IMR-90 (cell line): ENCODE measurements around the gene YPEL5. TPM values are rescaled to one million over a fixed set of nuclear protein-coding genes. Genes with fewer than 3 reads are reported as not detected.

Experiments used
- ATAC-seq: fragments of 200-7000 bp; cut with Tn5 transposase; 2 replicates; pipeline ENCODE4 v1.9.1; 2020; ENCODE audit warnings: low read depth, mild to moderate bottlenecking, moderate library complexity
- BruUV-seq: library from RNA; stranded (reverse); fragments of 400-500 nt; replicated peaks from 2 replicates; lab custom pipeline; 2021; lab: Mats Ljungman, UMichigan
- CTCF ChIA-PET: fragments of 300-600 bp; formaldehyde crosslinking; extraction: SDS; loops from one replicate; lab custom pipeline; 2021; ENCODE audit warnings: antibody characterized with exemption; lab: Yijun Ruan, JAX
- POLR2A ChIA-PET: fragments of 300-600 bp; sonication (Branson Sonifier 250); formaldehyde crosslinking; loops from one replicate; lab custom pipeline; 2022; ENCODE audit warnings: antibody characterized with exemption; ENCODE audit not compliant: unreplicated experiment; lab: Charles Lee
- DNase-seq: peaks from one replicate; pipeline ENCODE4 v3.0.0; 2013
- H2AFZ ChIP-seq: replicated peaks from 2 replicates; pipeline ENCODE3; 2013; ENCODE audit warnings: low read length, mild to moderate bottlenecking; ENCODE audit not compliant: poor library complexity
- H2AK5ac ChIP-seq: 2 replicates; pipeline ENCODE4 v1.6.1; 2013; ENCODE audit warnings: low read depth, low read length, inconsistent platforms
- H2AK9ac ChIP-seq: replicated peaks from 2 replicates; pipeline ENCODE3; 2013; ENCODE audit warnings: mild to moderate bottlenecking, low read depth, low read length, moderate library complexity; ENCODE audit not compliant: poor library complexity
- H2BK120ac ChIP-seq: 2 replicates; pipeline ENCODE4 v1.6.1; 2013; ENCODE audit warnings: low read depth, low read length, inconsistent platforms
- H2BK15ac ChIP-seq: 3 replicates; pipeline ENCODE4 v1.6.1; 2013; ENCODE audit warnings: low read depth, low read length, inconsistent platforms
- H2BK20ac ChIP-seq: 2 replicates; pipeline ENCODE4 v1.6.1; 2013; ENCODE audit warnings: low read depth, mild to moderate bottlenecking, inconsistent platforms, low read length, moderate library complexity
- H2BK5ac ChIP-seq: 2 replicates; pipeline ENCODE4 v1.6.1; 2013; ENCODE audit warnings: mild to moderate bottlenecking, low read depth, low read length, inconsistent platforms; ENCODE audit not compliant: poor library complexity, severe bottlenecking
- H3K14ac ChIP-seq: replicated peaks from 2 replicates; pipeline ENCODE4 v1.6.1; 2013; ENCODE audit warnings: low read depth, low read length, inconsistent platforms
- H3K18ac ChIP-seq: 2 replicates; pipeline ENCODE4 v1.6.1; 2013; ENCODE audit warnings: low read depth, low read length, control low read depth
- H3K23ac ChIP-seq: 2 replicates; pipeline ENCODE4 v1.6.1; 2013; ENCODE audit warnings: low read depth, low read length, inconsistent platforms
- H3K27ac ChIP-seq: 2 replicates; pipeline ENCODE4 v1.5.1; 2013; ENCODE audit warnings: mild to moderate bottlenecking, control low read depth, low read length; ENCODE audit not compliant: insufficient read depth
- H3K27me3 ChIP-seq: 2 replicates; pipeline ENCODE4 v1.6.1; 2013; ENCODE audit warnings: low read length; ENCODE audit not compliant: control insufficient read depth, insufficient read depth
- H3K36me3 ChIP-seq: 2 replicates; pipeline ENCODE4 v1.6.1; 2013; ENCODE audit warnings: low read length, mixed read lengths; ENCODE audit not compliant: control insufficient read depth, insufficient read depth
- H3K4ac ChIP-seq: 2 replicates; pipeline ENCODE4 v1.6.1; 2013; ENCODE audit warnings: low read depth, low read length, inconsistent platforms
- H3K4me1 ChIP-seq: 2 replicates; pipeline ENCODE4 v1.6.1; 2013; ENCODE audit warnings: low read length, mixed read lengths; ENCODE audit not compliant: control insufficient read depth, insufficient read depth
- H3K4me2 ChIP-seq: 2 replicates; pipeline ENCODE4 v1.6.1; 2013; ENCODE audit warnings: low read depth, mild to moderate bottlenecking, control low read depth, low read length, moderate library complexity
- H3K4me3 ChIP-seq: 2 replicates; pipeline ENCODE4 v1.5.1; 2013; ENCODE audit warnings: low read depth, mild to moderate bottlenecking, control low read depth, low read length, moderate library complexity; ENCODE audit not compliant: insufficient read depth
- H3K56ac ChIP-seq: 2 replicates; pipeline ENCODE4 v1.6.1; 2013; ENCODE audit warnings: low read length, inconsistent platforms; ENCODE audit not compliant: insufficient read depth; ENCODE audit errors: extremely low read depth
- H3K79me1 ChIP-seq, 2 experiments: 2 replicates each; pipeline ENCODE4 v1.6.1; 2013; ENCODE audit warnings: low read length in 2 of 2, inconsistent platforms in 1 of 2, low read depth in 1 of 2
- H3K9ac ChIP-seq: 2 replicates; pipeline ENCODE4 v1.6.1; 2013; ENCODE audit warnings: low read depth, low read length, control low read depth
- H3K9me1 ChIP-seq: 2 replicates; pipeline ENCODE4 v1.6.1; 2013; ENCODE audit warnings: low read length, inconsistent platforms; ENCODE audit not compliant: insufficient read depth
- H3K9me3 ChIP-seq: 2 replicates; pipeline ENCODE4 v1.6.1; 2013; ENCODE audit warnings: low read length; ENCODE audit not compliant: control insufficient read depth, insufficient read depth
- H4K20me1 ChIP-seq: 2 replicates; pipeline ENCODE4 v1.6.1; 2013; ENCODE audit warnings: low read length, inconsistent platforms; ENCODE audit not compliant: insufficient read depth
- H4K5ac ChIP-seq: 2 replicates; pipeline ENCODE4 v1.6.1; 2013; ENCODE audit warnings: mild to moderate bottlenecking, low read depth, low read length, control low read depth
- H4K8ac ChIP-seq, 2 experiments: 2 replicates each; pipeline ENCODE4 v1.6.1; 2013; ENCODE audit warnings: low read depth in 2 of 2, low read length in 2 of 2, control low read depth in 1 of 2, inconsistent platforms in 1 of 2
- H4K91ac ChIP-seq: 2 replicates; pipeline ENCODE4 v1.6.1; 2013; ENCODE audit warnings: low read depth, low read length, inconsistent platforms; ENCODE audit not compliant: insufficient read depth
- BHLHE40 ChIP-seq: fragments of 150-350 bp; IDR thresholded peaks from 2 replicates; pipeline ENCODE4 v1.6.1; 2016; ENCODE audit warnings: mild to moderate bottlenecking, low read depth, low read length
- CEBPB ChIP-seq: IDR thresholded peaks from 2 replicates; pipeline ENCODE4 v1.6.1; 2012; ENCODE audit warnings: low read depth, low read length, improper control_type of control experiment
- CHD1 ChIP-seq: IDR thresholded peaks from 2 replicates; pipeline ENCODE4 v1.6.1; 2012; ENCODE audit warnings: low read depth, low read length, improper control_type of control experiment
- ELK1 ChIP-seq: fragments of 150-350 bp; IDR thresholded peaks from 2 replicates; pipeline ENCODE4 v1.6.1; 2016; ENCODE audit warnings: low read depth, mild to moderate bottlenecking, low read length, moderate library complexity, borderline replicate concordance
- FOS ChIP-seq: fragments of 150-350 bp; IDR thresholded peaks from 2 replicates; pipeline ENCODE4 v1.6.1; 2016; ENCODE audit warnings: low read depth, low read length
- MAFK ChIP-seq: IDR thresholded peaks from 2 replicates; pipeline ENCODE4 v1.6.1; 2012; ENCODE audit warnings: low read depth, low read length, improper control_type of control experiment
- MAZ ChIP-seq: IDR thresholded peaks from 2 replicates; pipeline ENCODE4 v1.6.1; 2012; ENCODE audit warnings: low read depth, mild to moderate bottlenecking, low read length, improper control_type of control experiment, moderate library complexity, borderline replicate concordance
- MXI1 ChIP-seq: IDR thresholded peaks from 2 replicates; pipeline ENCODE4 v1.6.1; 2012; ENCODE audit warnings: low read depth, mild to moderate bottlenecking, low read length, moderate library complexity, borderline replicate concordance
- NFE2L2 ChIP-seq: fragments of 150-350 bp; IDR thresholded peaks from 2 replicates; pipeline ENCODE4 v1.6.1; 2016; ENCODE audit warnings: low read depth, mild to moderate bottlenecking, low read length
- POLR2A ChIP-seq: IDR thresholded peaks from 2 replicates; pipeline ENCODE4 v1.6.1; 2012; ENCODE audit warnings: mild to moderate bottlenecking, low read depth, low read length
- RAD21 ChIP-seq: IDR thresholded peaks from 2 replicates; pipeline ENCODE4 v1.6.1; 2012; ENCODE audit warnings: low read length, improper control_type of control experiment
- RCOR1 ChIP-seq: IDR thresholded peaks from 2 replicates; pipeline ENCODE4 v1.6.1; 2012; ENCODE audit warnings: mild to moderate bottlenecking, low read length, improper control_type of control experiment; ENCODE audit not compliant: insufficient replicate concordance
- RFX5 ChIP-seq: IDR thresholded peaks from 2 replicates; pipeline ENCODE4 v1.8.0; 2012; ENCODE audit warnings: low read depth, mild to moderate bottlenecking, low read length, moderate library complexity
- SMC3 ChIP-seq: fragments of 150-350 bp; IDR thresholded peaks from 2 replicates; pipeline ENCODE4 v1.6.1; 2016; ENCODE audit warnings: low read depth, mild to moderate bottlenecking, antibody characterized with exemption, low read length, moderate library complexity
- WGBS, 2 experiments: methylation state at CpG; one replicate each; pipeline versions ENCODE4 v1.1.5 to v1.1.7; 2013; ENCODE audit warnings: missing lambda C conversion rate in 2 of 2; ENCODE audit not compliant: insufficient read length in 1 of 2; ENCODE audit errors: extremely low coverage in 2 of 2; 5-methylcytosine and 5-hydroxymethylcytosine counted together
- dilution Hi-C: fragments of 300-500 bp; cut with HindIII; formaldehyde crosslinking; loops from one replicate; pipeline ENCODE4 v1.14.3; 2018; ENCODE audit warnings: low sequenced_read_pairs; ENCODE audit not compliant: unreplicated experiment
- in situ Hi-C: fragments of 300-500 bp; cut with MboI; formaldehyde crosslinking; loops from 3 replicates; pipeline ENCODE4 v1.14.3; 2019; ENCODE audit warnings: low sequenced_read_pairs, inconsistent platforms, mixed read lengths
- intact Hi-C: fragments of 100-400 bp; cut with micrococcal nuclease; formaldehyde crosslinking; loops from 2 replicates; pipeline ENCODE4 v1.10.0; 2022
- polyA plus RNA-seq, 3 experiments: library from polyadenylated mRNA; depleted of rRNA; stranded (reverse); fragments of >200 nt; gene quantifications; 2 replicates each; pipeline ENCODE4 v1.2.3, GENCODE V29; 2012; ENCODE audit warnings: low replicate concordance in 1 of 3
- total RNA-seq: library from RNA; depleted of rRNA; stranded (reverse); fragments of >200 nt; gene quantifications from 2 replicates; pipeline ENCODE4 v1.2.3, GENCODE V29; 2012
- TF ChIP-seq, protein P1 (sequence below): conservative IDR thresholded peaks from 2 replicates; pipeline ENCODE4 v1.5.1; 2012; ENCODE audit warnings: mild to moderate bottlenecking, low read depth, low read length, improper control_type of control experiment
- TF ChIP-seq, protein P2 (sequence below): fragments of 150-350 bp; IDR thresholded peaks from 2 replicates; pipeline ENCODE4 v1.6.1; 2017; ENCODE audit warnings: mild to moderate bottlenecking, antibody characterized with exemption, low read length, low read depth

Gene YPEL5
- total and polyA plus RNA-seq, 2 of the 4 experiments (the other 2 are of a cell fraction) = 40.7 to 62.6 TPM

DNA sequence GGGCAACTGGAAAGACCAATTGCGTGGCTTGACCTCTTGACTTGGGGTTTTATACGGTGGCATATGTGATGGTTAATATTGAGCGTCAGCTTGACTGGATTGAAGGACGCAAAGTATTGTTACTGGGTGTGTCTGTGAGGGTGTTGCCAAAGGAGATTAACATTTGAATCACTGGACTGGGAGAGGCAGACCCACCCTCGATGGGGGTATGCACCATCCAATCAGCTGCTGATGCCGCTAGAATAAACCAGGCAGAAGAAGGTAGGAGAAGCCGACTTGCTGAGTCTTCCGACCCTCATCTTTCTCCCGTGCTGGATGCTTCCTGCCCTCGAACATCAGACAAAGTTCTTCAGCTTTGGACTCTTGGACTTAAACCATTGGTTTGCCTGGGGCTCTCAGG, 34.2 kb upstream of the YPEL5 start:
- Histone ChIP-seq H4K5ac (no peak overlapping the region), H2AK9ac (no peak overlapping the region), H3K27ac (no peak overlapping the region), H3K9ac (no peak overlapping the region), H2BK120ac (peak overlapping the region; percentile 89), H2BK15ac (peak overlapping the region; percentile 84; the same call in 2 of the 3 replicates), H4K20me1 (no peaks in the 10 kb centered on the region), H3K36me3 (no peaks in the 10 kb centered on the region), H3K56ac (no peak overlapping the region), H2AFZ (no peak overlapping the region), H4K91ac (peak overlapping the region; percentile 16; the same call in 1 of the 2 replicates), H2BK5ac (no peak overlapping the region), H2AK5ac (peak overlapping the region; percentile 40; the same call in 1 of the 2 replicates), H3K23ac (no peak overlapping the region), H3K4ac (peak overlapping the region; percentile 7; the same call in 1 of the 2 replicates), H3K4me3 (no peak overlapping the region), H4K8ac (no peak overlapping the region), H3K9me1 (peaks cover 4% of the 10 kb centered on the region), H3K4me2 (no peak overlapping the region), H3K9me3 (no peaks in the 10 kb centered on the region), H2BK20ac (peak overlapping the region; percentile 96; the same call in 1 of the 2 replicates), H3K14ac (no peak overlapping the region), H3K27me3 (peaks cover under 1% of the 10 kb centered on the region; the same call in 1 of the 2 replicates), H3K79me1 (no peaks in the 10 kb centered on the region), H3K4me1 (peaks cover 13% of the 10 kb centered on the region), H3K18ac (no peak overlapping the region)
- WGBS, 2 experiments = 93% methylated on average over 7 of the region's 10 CpGs; no CpG with 5 or more reads in 1 of the 2 experiments
- intact Hi-C loops (no loop called here), dilution Hi-C loops (no loop called here), in situ Hi-C loops (loop anchor here (10.0 kb wide), 1 partner anchor 188 kb away; the partner anchor contains the start of gene ALK)
- ChIA-PET CTCF (interaction anchor here (1.9 kb wide), 1 partner anchor 22 kb away, joined by 10 read pairs; no protein-coding TSS in a partner anchor), POLR2A (no interaction called here)
- BruUV-seq = no TSS peak
- TF ChIP-seq, protein P1, sequence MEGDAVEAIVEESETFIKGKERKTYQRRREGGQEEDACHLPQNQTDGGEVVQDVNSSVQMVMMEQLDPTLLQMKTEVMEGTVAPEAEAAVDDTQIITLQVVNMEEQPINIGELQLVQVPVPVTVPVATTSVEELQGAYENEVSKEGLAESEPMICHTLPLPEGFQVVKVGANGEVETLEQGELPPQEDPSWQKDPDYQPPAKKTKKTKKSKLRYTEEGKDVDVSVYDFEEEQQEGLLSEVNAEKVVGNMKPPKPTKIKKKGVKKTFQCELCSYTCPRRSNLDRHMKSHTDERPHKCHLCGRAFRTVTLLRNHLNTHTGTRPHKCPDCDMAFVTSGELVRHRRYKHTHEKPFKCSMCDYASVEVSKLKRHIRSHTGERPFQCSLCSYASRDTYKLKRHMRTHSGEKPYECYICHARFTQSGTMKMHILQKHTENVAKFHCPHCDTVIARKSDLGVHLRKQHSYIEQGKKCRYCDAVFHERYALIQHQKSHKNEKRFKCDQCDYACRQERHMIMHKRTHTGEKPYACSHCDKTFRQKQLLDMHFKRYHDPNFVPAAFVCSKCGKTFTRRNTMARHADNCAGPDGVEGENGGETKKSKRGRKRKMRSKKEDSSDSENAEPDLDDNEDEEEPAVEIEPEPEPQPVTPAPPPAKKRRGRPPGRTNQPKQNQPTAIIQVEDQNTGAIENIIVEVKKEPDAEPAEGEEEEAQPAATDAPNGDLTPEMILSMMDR = no peak
- no peak for TF ChIP-seq SMC3
- TF ChIP-seq RAD21 = no peak
- no peak for TF ChIP-seq RFX5
- no peak for TF ChIP-seq CHD1
- no peak for TF ChIP-seq MAFK
- TF ChIP-seq ELK1 = no peak
- TF ChIP-seq MAZ = no peak
- no peak for TF ChIP-seq FOS
- TF ChIP-seq, protein P2, sequence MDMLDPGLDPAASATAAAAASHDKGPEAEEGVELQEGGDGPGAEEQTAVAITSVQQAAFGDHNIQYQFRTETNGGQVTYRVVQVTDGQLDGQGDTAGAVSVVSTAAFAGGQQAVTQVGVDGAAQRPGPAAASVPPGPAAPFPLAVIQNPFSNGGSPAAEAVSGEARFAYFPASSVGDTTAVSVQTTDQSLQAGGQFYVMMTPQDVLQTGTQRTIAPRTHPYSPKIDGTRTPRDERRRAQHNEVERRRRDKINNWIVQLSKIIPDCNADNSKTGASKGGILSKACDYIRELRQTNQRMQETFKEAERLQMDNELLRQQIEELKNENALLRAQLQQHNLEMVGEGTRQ = no peak
- TF ChIP-seq NFE2L2 = no peak
- no peak for TF ChIP-seq CEBPB
- no peak for TF ChIP-seq MXI1
- no peak for TF ChIP-seq BHLHE40
- no peak for TF ChIP-seq POLR2A
- no peak for TF ChIP-seq RCOR1
- no peak for DNase-seq
- no peak for ATAC-seq
